ENCODE results near the gene NRTN.
A peak's percentile ranks its signal among the peaks of the same experiment; 100 is the strongest.

Gene NRTN

DNA sequence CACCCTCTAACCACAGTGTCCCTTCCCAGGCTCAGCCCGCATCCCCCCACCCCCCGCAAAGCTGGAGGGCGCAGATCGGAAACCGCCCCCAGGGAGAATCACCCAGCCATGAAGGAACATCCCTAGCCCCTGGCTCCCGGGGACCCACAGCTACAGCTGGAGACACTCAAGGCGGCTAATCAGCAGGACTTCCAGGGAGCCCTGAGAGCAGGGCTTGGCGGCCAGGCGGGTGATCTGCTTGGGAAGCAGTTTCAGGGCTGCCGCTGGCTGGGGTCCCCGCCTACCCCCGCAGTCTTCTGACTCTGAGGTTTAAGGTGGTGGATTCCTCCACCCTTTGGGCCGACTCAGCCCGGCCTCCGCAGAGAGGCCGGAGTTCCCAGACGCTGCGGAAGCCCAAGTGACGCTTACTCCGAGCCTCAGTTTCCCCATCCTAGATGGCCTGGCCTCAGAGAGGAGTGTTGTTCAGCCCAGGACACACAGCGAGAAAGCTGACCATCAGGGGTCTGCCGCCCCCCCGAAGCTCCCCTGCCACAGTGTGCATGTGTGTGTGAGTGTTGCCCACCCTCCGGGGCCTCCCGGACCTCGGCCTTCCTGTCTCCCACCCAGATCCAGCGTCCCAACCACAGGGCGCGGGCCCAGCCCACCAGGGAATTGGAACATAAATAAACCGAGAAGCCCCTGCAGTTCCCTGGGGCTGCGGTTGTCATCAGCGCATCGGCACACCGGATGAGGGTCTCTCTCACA is 24.9 kb downstream of the NRTN start:
- FAIRE-seq (no peak), DNase-seq (ENCODE audit: insufficient read length, low spot score) (no peak)
- TF ChIP-seq, protein P1, sequence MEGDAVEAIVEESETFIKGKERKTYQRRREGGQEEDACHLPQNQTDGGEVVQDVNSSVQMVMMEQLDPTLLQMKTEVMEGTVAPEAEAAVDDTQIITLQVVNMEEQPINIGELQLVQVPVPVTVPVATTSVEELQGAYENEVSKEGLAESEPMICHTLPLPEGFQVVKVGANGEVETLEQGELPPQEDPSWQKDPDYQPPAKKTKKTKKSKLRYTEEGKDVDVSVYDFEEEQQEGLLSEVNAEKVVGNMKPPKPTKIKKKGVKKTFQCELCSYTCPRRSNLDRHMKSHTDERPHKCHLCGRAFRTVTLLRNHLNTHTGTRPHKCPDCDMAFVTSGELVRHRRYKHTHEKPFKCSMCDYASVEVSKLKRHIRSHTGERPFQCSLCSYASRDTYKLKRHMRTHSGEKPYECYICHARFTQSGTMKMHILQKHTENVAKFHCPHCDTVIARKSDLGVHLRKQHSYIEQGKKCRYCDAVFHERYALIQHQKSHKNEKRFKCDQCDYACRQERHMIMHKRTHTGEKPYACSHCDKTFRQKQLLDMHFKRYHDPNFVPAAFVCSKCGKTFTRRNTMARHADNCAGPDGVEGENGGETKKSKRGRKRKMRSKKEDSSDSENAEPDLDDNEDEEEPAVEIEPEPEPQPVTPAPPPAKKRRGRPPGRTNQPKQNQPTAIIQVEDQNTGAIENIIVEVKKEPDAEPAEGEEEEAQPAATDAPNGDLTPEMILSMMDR (IDR thresholded peaks at IDR 0.05; ENCODE audit: insufficient read depth, missing control alignments), result no peak

DNA sequence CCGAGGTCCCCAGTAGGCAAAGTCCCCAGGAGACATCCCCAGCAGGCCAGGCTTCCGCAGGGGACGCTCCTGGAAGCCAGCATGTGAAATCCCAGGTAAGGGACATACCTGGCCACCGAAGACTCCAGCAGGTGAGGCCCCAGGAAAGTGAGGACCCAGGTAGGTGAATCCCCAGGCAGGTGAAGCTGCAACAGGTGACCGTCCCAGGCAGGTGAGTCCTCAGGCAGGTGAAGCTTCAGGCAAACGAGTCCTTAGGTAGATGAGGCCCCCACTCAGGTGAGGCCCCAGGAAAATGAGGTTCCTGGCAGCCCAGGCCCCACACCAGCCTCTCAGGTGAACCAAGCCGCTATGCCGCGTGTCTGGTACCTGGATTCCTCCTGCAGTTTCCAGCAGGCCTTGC is 26.3 kb downstream of the NRTN start:
- DNase-seq (ENCODE audit: insufficient read length, low spot score) (no peak), FAIRE-seq (no peak)
- TF ChIP-seq, protein P1 (IDR thresholded peaks at IDR 0.05; ENCODE audit: insufficient read depth, missing control alignments), result no peak

DNA sequence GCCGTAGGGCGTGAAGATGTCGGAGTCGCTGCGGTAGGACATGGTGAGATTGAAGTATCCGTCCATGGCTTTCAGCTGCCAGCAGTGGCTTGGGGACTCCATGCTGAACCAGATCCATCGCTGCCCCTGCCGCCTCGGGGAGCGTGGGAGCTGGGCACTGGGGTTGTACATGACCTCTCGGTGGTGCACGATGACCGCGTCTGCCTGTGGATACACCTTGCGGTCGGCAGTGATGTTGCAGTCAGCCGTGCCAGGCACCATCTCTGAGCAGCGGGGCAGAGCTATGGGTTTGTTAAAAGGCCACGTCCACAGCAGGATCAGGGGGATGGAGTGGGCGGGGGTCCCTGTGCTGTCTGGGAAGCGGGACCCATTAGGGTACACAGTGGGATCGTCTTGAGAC is 27.2 kb downstream of the NRTN start:
- TF ChIP-seq, protein P1 (IDR thresholded peaks at IDR 0.05; ENCODE audit: insufficient read depth, missing control alignments), result no peak
- FAIRE-seq (no peak), DNase-seq (ENCODE audit: insufficient read length, low spot score) (peak; percentile 10)

DNA sequence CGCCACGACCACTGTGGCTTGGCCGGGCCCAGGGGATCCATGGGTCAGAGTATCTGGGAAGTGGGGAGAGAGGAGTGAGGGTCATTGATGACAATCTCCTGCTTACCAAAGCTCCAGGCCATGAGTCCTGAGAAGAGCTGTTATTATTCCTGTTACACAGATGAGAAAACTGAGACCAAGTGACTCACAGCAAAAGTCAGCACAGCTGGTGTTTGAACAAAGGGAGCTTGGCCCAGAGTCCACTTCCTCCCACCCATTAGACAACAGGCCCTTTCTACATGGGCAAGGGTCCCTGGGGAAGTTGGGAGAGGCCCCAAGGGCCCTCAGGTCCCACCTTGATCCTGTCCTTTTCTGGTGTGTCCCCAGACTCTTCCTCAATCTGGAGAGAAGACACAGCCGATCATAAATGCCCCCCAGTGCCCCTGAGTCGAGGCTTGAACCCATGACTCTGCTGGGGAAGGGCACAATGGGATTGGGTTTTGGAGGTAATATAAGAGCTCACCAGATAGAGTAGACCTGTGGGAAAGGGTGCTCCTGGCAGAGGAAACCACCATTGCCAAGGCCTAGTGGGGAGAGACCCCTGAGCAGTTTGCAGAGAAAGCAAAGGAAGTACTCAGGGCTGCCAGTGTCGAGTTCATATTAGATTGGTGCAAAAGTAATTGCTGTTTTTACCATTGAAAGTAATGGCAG is 27.8 kb downstream of the NRTN start:
- TF ChIP-seq, protein P1 (IDR thresholded peaks at IDR 0.05; ENCODE audit: insufficient read depth, missing control alignments), result no peak
- FAIRE-seq (no peak), DNase-seq (ENCODE audit: insufficient read length, low spot score) (peak; percentile 13)

DNA sequence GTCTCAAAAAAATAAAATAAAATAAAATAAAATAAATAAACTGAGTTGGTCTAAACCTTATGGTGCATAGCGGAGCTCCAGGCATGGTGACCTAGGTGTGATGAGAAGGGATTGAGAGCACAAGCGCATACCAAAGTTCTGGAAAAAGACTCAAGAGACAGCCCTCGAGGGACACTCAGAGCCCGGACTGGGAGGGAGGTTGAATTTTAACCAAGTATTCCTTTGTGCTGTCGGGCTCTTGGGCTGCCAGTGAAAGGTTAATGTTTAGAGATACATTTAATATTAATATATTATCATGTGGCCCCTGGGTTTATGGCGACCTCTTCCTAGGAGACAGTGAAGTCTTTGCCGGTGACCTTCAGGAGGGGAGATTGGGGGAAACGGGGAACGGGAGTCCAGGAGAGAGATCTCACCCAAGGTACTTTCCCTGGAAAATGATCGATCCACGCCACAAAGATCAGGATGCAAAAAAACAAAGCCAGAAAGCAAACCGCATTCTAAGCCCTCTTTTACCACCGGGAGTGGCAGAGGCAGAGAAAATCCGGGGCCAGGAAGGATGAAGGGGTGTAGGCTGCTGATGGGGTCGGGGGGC is 33.0 kb downstream of the NRTN start:
- DNase-seq (ENCODE audit: insufficient read length, low spot score) (no peak), FAIRE-seq (no peak)
- TF ChIP-seq, protein P1 (IDR thresholded peaks at IDR 0.05; ENCODE audit: insufficient read depth, missing control alignments), result no peak

DNA sequence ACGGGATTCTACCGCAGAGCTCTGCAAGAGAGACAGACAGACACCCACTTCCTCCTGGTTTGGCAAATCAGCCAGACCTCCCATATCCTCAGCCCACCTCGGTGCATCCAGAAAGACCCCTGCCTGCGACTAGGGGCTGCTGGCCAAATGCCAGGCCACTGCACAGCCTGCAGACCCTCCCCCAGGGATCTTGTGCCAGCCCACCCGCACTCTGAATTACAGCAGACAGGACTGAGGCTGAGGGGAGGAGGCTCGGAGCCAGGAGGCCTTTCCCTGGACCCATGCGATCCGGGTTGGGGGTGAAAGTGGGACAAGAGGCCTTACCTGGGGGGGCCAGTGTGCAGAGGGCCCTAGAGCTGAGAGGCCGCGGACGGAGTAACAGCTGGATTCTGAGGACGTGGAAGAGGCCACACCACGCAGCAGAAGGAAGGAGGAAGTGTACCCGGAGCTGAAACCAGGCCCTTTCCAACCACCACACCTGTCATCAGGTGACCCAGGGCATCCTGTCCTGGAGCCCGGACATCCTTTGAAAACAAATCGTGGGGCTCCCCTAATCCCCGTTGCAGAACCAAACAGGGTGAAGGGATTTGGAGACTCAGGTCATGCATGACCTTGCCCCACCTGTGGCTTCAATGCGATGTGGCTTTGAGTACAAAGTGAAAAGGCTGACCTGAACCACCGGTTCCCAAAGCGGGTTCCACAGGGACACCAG is 33.6 kb downstream of the NRTN start:
- TF ChIP-seq, protein P1 (IDR thresholded peaks at IDR 0.05; ENCODE audit: insufficient read depth, missing control alignments), result no peak
- no peak for DNase-seq (ENCODE audit: insufficient read length, low spot score)
- FAIRE-seq, result no peak
